PFSK-1 (cell line): ENCODE results near the gene RAB31.

ENCODE experiments used
- FOXP2 ChIP-seq: optimal IDR thresholded peaks from 2 replicates; pipeline ENCODE3; 2011; ENCODE audit warnings: borderline replicate concordance, control low read depth, inconsistent platforms; ENCODE audit not compliant: insufficient read depth; ENCODE audit errors: extremely low read length, extremely low read depth
- POLR2AphosphoS5 ChIP-seq: IDR thresholded peaks from 2 replicates; pipeline ENCODE4 v1.6.1; 2012; ENCODE audit warnings: low read depth, mild to moderate bottlenecking, control low read depth, low read length, moderate library complexity
- REST ChIP-seq, 2 experiments: IDR thresholded peaks; 2 replicates each; pipeline versions ENCODE4 v1.6.1 to v1.8.0; 2011 to 2012; ENCODE audit warnings: low read depth in 2 of 2, low read length in 2 of 2, control low read depth in 1 of 2, inconsistent platforms in 1 of 2, mild to moderate bottlenecking in 1 of 2, moderate library complexity in 1 of 2; ENCODE audit not compliant: insufficient read depth in 1 of 2
- SIN3A ChIP-seq: IDR thresholded peaks from 2 replicates; pipeline ENCODE4 v1.6.1; 2012; ENCODE audit warnings: mild to moderate bottlenecking, low read length, moderate library complexity, borderline replicate concordance; ENCODE audit not compliant: insufficient read depth
- TAF1 ChIP-seq: IDR thresholded peaks from 2 replicates; pipeline ENCODE4 v1.6.1; 2012; ENCODE audit warnings: low read length, control low read depth, borderline replicate concordance; ENCODE audit not compliant: insufficient read depth

RAB31 gene

GRCh38 chr18:9878783-9879242, 170.7 kb downstream of the RAB31 start:
- TF ChIP-seq TAF1 (no peak), POLR2AphosphoS5 (no peak)

GRCh38 chr18:9884090-9884489, 176.0 kb downstream of the RAB31 start:
- no peak for TF ChIP-seq POLR2AphosphoS5
- TF ChIP-seq TAF1 = no peak
- TF ChIP-seq FOXP2 = no peak
- no peak for TF ChIP-seq REST (IDR thresholded peaks at IDR 0.05; ENCODE audit: insufficient read depth in 1 of 2, low read depth in 2 of 2, low read length in 2 of 2)
- no peak for TF ChIP-seq SIN3A

GRCh38 chr18:9884532-9885140, 176.5 kb downstream of the RAB31 start:
- TF ChIP-seq TAF1 (no peak), POLR2AphosphoS5 (no peak), REST (IDR thresholded peaks at IDR 0.05; ENCODE audit: insufficient read depth in 1 of 2, low read depth in 2 of 2, low read length in 2 of 2) (no peak), SIN3A (no peak), FOXP2 (no peak)

- TF ChIP-seq REST (IDR thresholded peaks at IDR 0.05; ENCODE audit: insufficient read depth in 1 of 2, low read depth in 2 of 2, low read length in 2 of 2) (no peak), POLR2AphosphoS5 (no peak), FOXP2 (no peak), TAF1 (no peak), SIN3A (no peak)
Observed at GRCh38 chr18:9885170-9886004, 177.3 kb downstream of the RAB31 start, which contains the start of gene TXNDC2. Gene TXNDC2, plus strand, starts transcription at chr18:9885973. Its CDS starts 708 bp downstream, at chr18:9886681.

GRCh38 chr18:9886005-9886348, 177.9 kb downstream of the RAB31 start:
- TF ChIP-seq TAF1 (no peak), POLR2AphosphoS5 (no peak), FOXP2 (no peak), SIN3A (no peak), REST (IDR thresholded peaks at IDR 0.05; ENCODE audit: insufficient read depth in 1 of 2, low read depth in 2 of 2, low read length in 2 of 2) (no peak)
